Progenitor cell of endocrine pancreas (in vitro differentiated cells): Measurements from ENCODE around the gene GALT. TPM values are rescaled to one million over a fixed set of nuclear protein-coding genes. Genes with fewer than 3 reads are reported as not detected.

Experiments
- DNase-seq: peaks from one replicate; pipeline ENCODE4 v3.0.0; 2021; ENCODE audit warnings: low spot score; ENCODE audit not compliant: unreplicated experiment
- H3K27ac Mint-ChIP-seq: 2 replicates; pipeline ENCODE4 v1.8.0; 2021; ENCODE audit warnings: mild to moderate bottlenecking, moderate library complexity, mixed read lengths
- H3K27me3 Mint-ChIP-seq: 2 replicates; pipeline ENCODE4 v1.8.0; 2021; ENCODE audit warnings: mixed read lengths
- H3K36me3 Mint-ChIP-seq: 2 replicates; pipeline ENCODE4 v1.8.0; 2022; ENCODE audit warnings: mixed read lengths; ENCODE audit not compliant: insufficient read depth
- H3K4me1 Mint-ChIP-seq: 2 replicates; pipeline ENCODE4 v1.8.0; 2021; ENCODE audit warnings: low read depth, mixed read lengths
- H3K4me3 Mint-ChIP-seq: 2 replicates; pipeline ENCODE4 v1.8.0; 2021; ENCODE audit warnings: low read depth, mild to moderate bottlenecking, moderate library complexity, mixed read lengths
- H3K9me3 Mint-ChIP-seq: 2 replicates; pipeline ENCODE4 v1.8.0; 2021; ENCODE audit warnings: low read depth, mixed read lengths
- total RNA-seq: library from RNA; stranded (reverse); gene quantifications from 2 replicates; pipeline ENCODE4 v1.2.1, GENCODE V29; 2021
- TF ChIP-seq, protein P1 (sequence below): fragments of 200-600 bp; sonication (generic); IDR thresholded peaks from one replicate; pipeline ENCODE4 v1.5.0; 2021; ENCODE audit warnings: antibody characterized with exemption, mild to moderate bottlenecking; ENCODE audit not compliant: unreplicated experiment

Gene GALT
- total RNA-seq, 1 donor from 2014 or later, result 85.6 TPM

DNA sequence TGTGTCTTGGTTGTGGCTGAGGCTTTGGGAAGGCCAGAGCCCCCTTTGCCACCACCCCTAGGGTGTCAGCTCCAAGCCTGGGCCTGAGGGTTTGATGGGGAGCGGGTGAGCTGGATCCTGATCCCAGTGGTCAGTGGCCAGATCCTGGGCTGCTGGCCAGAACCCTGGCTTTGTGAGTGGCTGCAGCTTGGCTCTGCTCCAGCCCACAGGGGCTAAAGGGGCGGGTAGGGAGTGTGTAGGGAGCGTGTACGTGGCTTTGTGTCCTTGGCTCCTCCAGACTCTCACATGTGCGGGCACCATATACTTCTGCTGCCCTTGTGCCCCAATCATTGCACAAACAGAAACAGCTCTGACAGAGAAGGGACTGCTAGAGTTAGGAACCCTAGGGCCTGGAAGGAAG, 4.3 kb downstream of the GALT start:
- no peaks in the 10 kb centered on the region for H3K27me3 Mint-ChIP-seq
- H3K4me1 Mint-ChIP-seq, result peaks cover 47% of the 10 kb centered on the region
- TF ChIP-seq, protein P1, sequence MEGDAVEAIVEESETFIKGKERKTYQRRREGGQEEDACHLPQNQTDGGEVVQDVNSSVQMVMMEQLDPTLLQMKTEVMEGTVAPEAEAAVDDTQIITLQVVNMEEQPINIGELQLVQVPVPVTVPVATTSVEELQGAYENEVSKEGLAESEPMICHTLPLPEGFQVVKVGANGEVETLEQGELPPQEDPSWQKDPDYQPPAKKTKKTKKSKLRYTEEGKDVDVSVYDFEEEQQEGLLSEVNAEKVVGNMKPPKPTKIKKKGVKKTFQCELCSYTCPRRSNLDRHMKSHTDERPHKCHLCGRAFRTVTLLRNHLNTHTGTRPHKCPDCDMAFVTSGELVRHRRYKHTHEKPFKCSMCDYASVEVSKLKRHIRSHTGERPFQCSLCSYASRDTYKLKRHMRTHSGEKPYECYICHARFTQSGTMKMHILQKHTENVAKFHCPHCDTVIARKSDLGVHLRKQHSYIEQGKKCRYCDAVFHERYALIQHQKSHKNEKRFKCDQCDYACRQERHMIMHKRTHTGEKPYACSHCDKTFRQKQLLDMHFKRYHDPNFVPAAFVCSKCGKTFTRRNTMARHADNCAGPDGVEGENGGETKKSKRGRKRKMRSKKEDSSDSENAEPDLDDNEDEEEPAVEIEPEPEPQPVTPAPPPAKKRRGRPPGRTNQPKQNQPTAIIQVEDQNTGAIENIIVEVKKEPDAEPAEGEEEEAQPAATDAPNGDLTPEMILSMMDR, result no peak
- no peak for DNase-seq
- no peak overlapping the region for H3K27ac Mint-ChIP-seq
- no peaks in the 10 kb centered on the region for H3K9me3 Mint-ChIP-seq
- H3K36me3 Mint-ChIP-seq, result peaks cover 8% of the 10 kb centered on the region
- peak overlapping the region; percentile 39 for H3K4me3 Mint-ChIP-seq

DNA sequence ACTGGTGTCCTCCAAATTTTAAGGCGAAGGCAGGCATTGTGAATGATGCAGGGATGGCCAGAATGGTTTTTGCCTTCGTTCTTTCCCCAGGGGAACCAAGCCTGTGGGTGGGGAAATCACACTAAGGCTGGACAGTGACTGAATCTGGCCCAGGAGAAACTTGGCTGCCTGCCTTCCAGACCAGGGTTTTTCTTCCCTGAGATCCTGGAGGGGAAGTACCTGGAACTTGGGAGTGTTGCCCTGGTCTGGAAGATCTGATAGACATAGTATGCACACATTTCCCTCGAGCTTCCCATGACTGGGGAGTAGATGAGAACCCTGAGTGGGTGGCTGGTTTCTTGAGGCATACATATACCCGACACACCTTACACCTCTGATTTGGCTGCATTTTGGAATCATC, 4.8 kb downstream of the GALT start:
- peak overlapping the region; percentile 85 for H3K27ac Mint-ChIP-seq
- H3K4me1 Mint-ChIP-seq, result peaks cover 43% of the 10 kb centered on the region
- DNase-seq, result no peak
- H3K36me3 Mint-ChIP-seq, result peaks cover 8% of the 10 kb centered on the region
- TF ChIP-seq, protein P1, result no peak
- H3K4me3 Mint-ChIP-seq, result peak overlapping the region; percentile 66
- H3K27me3 Mint-ChIP-seq, result no peaks in the 10 kb centered on the region
- H3K9me3 Mint-ChIP-seq, result no peaks in the 10 kb centered on the region

DNA sequence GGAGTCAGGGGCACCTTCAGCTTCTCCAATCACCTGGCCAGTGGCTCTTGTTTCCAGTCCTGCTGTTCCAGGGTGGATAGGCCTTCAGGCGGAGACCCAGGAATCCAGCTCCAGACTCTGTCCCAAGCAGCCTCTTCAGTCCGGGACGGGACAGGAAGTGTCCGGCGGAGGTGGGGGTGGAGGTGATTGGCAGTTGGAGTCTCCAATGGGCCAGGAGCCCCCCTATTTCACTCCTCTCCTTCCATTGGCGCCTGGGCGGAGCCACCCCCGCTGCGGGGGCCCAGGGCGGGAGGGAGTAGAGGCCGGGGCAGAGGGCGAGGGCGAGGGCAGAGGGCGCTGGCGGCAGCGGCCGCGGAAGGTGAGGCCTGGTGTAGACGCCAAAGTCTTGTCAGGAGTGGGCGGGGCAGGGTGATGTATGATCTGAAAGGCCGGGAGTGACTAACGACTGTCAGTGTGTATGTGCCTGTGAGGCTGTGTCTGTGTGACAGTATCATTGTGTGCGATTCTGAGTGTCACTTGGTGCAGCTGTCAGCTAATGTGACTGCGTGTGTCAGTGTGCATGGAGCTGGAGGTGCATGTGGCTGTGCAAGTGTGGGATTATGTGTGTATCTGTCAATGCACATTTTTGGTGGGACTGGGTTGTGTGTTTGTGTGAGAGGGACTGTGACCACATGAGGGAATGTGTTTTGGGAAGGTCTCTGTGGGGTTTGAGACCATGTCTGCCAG, 5.6 kb downstream of the GALT start, which contains the start of gene IL11RA:
TSS of gene IL11RA (plus strand) at position 310 of the 726 bp plus-strand sequence. CDS start 3,033 bp downstream, outside the sequence.
- TF ChIP-seq, protein P1, result no peak
- Mint-ChIP-seq H3K36me3 (peaks cover 8% of the 10 kb centered on the region), H3K27ac (peak within 1 kb of the TSS; percentile 85), H3K4me3 (peak within 1 kb of the TSS; percentile 66), H3K4me1 (peaks cover 40% of the 10 kb centered on the region), H3K27me3 (no peaks in the 10 kb centered on the region), H3K9me3 (no peaks in the 10 kb centered on the region)
- peak; percentile 40 for DNase-seq

DNA sequence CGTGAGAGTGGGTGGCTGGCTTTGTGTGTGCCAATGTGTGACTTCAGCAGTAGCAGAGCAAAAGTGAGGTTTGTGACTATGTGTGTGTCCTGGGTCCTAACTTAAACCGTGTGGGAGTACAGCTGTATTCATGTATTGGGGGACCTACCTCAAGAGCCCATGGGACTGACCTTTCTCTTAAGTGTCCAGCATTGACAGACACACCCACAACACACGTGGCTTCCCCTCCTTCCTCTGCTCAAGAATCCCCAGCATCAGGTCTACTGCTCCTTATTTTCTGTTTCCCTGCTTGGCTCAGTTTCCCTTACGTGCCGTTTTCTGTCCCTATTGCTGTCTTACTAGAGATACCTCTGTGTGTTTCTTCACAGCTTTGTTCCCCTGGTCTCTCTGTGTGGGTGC, 6.1 kb downstream of the GALT start:
- DNase-seq, result no peak
- Mint-ChIP-seq H3K27ac (peak overlapping the region; percentile 51), H3K36me3 (peaks cover 8% of the 10 kb centered on the region), H3K27me3 (no peaks in the 10 kb centered on the region), H3K4me3 (peak overlapping the region; percentile 66), H3K9me3 (no peaks in the 10 kb centered on the region), H3K4me1 (peaks cover 34% of the 10 kb centered on the region)
- TF ChIP-seq, protein P1, result no peak

DNA sequence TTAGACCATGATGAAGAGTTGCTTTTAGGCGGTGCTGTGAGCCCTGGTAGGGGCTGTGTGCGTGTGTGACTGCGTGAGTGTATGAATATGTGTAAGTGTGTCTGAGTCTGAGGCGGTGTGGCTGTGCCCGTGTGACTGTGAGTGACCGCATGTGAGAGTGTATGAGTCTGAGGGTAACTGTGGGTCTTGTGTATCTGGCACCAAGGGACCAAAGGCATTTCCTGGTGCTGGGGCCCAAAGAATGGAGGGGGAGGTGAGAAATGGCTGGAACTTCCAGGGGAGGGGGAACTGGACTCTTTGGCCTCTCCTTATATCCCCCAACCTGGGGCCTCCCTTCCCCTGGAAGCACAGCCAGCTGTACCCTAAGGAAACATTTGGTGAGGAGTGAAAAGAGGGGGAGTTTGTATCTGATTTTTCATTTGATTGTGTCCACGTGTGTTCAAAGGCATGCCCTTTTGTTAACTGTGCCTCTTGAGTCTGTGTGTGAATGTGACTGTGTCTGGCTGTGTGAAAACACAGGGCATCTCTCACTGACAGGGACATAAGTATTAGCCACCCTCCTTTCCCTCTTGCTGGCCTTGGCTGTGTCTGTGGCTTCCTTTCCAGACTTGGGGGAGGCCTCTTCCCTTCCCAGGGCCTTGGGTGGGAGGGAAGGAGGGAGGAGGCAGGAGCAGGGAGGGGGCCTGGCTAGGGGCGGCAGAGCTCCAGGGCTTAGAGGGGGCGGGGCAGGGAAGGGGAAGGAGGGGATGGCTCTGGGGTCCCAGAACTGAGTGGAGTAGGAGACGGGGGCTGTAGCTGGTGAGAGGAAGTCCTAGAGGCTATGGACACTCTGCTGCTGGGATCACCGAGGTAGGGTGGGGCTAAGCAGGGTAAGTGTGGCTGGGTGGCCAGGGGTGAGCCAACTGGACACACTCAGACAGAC, 6.9 kb downstream of the GALT start:
- Mint-ChIP-seq H3K27ac (peak overlapping the region; percentile 51), H3K27me3 (no peaks in the 10 kb centered on the region), H3K36me3 (peaks cover 6% of the 10 kb centered on the region), H3K9me3 (no peaks in the 10 kb centered on the region), H3K4me1 (peaks cover 27% of the 10 kb centered on the region), H3K4me3 (peak overlapping the region; percentile 20)
- TF ChIP-seq, protein P1, result no peak
- DNase-seq, result no peak
